Peyer's patch (tissue), 4 donors: ENCODE measurements around the gene SPATA13.

Experiments
- CTCF ChIP-seq, 6 experiments: fragments of 450-650 bp in 4 of 6; fragments of 200-600 bp in 2 of 6; sonication (generic) in 1 of 6; IDR thresholded peaks; one replicate each; pipeline ENCODE4 v1.5.1; 2017 to 2019; ENCODE audit warnings: antibody characterized with exemption in 6 of 6, mild to moderate bottlenecking in 3 of 6, moderate library complexity in 1 of 6
- POLR2A ChIP-seq, 2 donors: fragments of 450-650 bp; IDR thresholded peaks; one replicate each; pipeline ENCODE4 v1.5.1; 2017; ENCODE audit warnings: antibody characterized with exemption in 2 of 2, mild to moderate bottlenecking in 2 of 2, moderate library complexity in 2 of 2

GRCh38 chr13:24112791-24113190 is 47.7 kb upstream of the SPATA13 start:
- TF ChIP-seq CTCF (IDR thresholded peaks at IDR 0.05): no peak
- no peak for TF ChIP-seq POLR2A (IDR thresholded peaks at IDR 0.05)
